HG02884 (cell line): ENCODE data around the gene SLC25A41.

Source experiments
- ATAC-seq: cut with Tn5 transposase; IDR thresholded peaks from one replicate; pipeline ENCODE4 v1.9.1; 2021; ENCODE audit warnings: mild to moderate bottlenecking, moderate library complexity; ENCODE audit not compliant: unreplicated experiment

Gene SLC25A41

DNA sequence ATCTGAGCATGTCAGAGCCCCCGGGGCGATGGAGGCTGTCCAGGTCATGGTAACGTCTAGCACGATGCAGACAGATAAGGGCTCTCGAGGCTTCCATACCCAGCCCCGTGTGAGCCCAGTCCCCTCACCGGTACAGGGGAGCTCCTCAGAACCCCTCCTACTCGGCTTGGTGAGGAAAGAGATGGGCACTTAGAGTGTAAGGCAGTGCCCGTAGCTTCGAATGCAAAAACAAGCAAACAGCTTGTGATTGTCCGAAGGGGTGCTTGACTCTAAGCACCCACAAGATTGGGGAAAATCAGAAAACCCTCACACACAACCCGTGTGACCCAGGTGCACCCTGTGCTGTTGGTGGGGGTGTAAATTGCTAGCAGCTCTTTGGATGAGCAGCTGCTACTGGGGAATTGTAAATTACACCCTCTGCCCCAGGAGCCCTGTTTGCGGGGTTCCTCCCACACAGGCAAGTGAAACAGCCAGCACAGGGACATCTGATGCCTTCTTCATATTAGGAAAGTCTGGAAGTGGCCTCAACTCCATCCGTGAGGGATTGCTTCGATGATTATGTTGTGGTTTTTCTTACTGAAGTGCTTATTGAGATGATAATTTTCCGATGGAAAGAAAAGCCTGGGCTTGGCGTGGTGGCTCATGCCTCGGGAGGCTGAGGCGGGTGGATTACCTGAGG is 56.9 kb downstream of the SLC25A41 start:
- ATAC-seq = no peak
